ENCODE results near the gene MRPS34. TPM values are rescaled to one million over a fixed set of nuclear protein-coding genes. Genes with fewer than 3 reads are reported as not detected.
A peak's percentile ranks its signal among the peaks of the same experiment; 100 is the strongest.
"Not testable (repeated sequence)": the region's sequence is repeated elsewhere in the genome, so short reads cannot be mapped to it uniquely, and the experiment has no call there.

Gene MRPS34
- polyA plus RNA-seq (ENCODE audit: insufficient read length in 4 of 4): 10 to 100 TPM; 64.2 to 87.3 (median 66.9) TPM

DNA sequence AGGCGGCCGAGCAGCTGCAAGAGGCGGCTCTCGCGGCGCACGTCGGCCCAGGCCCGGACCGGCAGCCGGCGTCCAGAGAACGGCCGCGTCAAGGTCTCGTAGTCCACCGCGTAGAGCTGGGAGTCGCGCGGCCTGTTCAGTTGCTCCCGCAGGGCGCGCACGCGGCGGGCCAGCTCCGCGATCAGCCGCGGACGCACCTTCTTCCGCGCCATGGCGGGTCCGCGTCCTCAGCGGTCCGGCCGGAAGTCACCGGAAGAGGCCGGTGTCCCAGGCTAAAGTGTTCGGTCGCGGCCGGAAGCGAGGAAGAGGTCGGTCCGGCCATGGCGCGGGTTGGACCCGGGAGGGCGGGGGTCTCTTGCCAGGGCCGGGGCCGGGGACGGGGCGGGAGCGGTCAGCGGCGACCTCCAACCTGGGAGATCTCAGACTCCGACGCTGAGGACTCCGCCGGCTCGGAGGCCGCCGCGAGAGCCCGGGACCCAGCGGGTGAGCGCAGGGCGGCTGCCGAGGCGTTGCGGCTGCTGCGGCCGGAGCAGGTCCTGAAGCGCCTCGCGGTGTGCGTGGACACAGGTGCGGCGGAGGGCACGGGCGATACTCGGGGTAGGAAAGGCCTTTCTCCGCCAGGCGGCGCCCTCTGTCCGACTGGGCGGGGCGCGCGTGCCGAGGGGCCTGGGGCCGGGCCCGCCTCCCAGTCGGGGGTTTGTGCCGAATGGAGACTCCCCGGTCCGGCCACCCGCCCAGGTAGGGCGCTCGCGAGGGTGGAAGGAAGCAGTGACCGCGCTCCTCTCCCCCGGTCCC lies at the start of gene MRPS34:
MRPS34 (minus strand) TSS at position 227 of the 795 bp plus-strand sequence; CDS start at position 212, 15 bp downstream.
- DNase-seq (ENCODE audit: low read depth in 4 of 4, low spot score in 3 of 4): peak; percentile 77 to 80 (median 78)

DNA sequence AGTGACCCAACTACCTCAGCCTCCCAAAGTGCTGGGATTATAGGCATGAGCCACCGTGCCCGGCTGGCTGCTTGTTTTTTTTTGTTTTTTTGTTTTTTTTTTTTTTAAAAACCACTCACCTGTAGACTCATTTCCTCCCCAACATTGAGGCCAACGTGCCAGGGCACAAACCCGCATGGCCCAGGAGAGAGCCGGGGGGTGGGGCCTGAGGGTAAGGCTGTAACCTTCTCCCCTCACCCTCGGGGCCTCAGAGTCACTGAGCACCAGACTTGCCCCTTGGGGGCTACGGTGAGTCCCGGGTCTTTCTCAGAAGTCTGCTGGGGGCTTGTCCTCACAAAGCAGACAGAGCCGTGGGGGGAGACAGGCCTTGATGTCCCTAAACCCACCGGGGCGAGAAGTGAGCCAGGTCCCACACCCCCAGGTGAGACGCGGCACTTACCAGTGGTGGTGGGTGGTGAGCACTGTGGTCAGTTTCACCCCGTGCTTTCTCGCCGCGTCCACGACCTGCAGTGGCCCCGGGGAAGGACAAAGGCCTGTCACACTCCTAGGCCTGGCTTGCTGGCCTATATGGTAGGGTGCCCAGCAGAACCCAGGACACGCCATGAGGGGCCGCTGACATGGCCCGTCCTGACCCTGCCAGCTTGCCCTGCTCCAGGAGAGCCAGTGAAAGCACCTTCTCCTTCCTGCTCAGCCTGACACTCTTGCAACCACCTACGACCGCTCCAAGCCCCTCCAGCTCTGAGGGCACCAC lies 49.1 kb upstream of the MRPS34 start:
- no peak for DNase-seq (ENCODE audit: low read depth in 4 of 4, low spot score in 3 of 4)

DNA sequence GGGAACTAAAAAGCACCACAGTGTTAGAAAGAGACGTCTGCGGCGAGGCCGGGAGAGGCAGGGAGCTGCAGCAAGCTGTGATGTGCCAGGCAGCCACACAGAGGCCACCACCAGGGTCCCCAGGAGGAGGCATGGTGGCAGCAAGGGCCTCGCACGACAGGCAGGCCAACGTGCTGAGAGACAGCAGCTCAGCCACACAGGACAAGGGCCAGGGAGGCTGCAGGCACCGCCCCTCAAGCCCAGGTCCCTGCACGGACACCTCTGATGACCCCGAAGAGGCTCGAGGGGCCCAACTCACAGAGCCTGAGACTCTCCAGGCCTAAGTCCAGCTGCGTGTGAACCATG lies 48.0 kb upstream of the MRPS34 start:
- no peak for DNase-seq (ENCODE audit: low read depth in 4 of 4, low spot score in 3 of 4)

DNA sequence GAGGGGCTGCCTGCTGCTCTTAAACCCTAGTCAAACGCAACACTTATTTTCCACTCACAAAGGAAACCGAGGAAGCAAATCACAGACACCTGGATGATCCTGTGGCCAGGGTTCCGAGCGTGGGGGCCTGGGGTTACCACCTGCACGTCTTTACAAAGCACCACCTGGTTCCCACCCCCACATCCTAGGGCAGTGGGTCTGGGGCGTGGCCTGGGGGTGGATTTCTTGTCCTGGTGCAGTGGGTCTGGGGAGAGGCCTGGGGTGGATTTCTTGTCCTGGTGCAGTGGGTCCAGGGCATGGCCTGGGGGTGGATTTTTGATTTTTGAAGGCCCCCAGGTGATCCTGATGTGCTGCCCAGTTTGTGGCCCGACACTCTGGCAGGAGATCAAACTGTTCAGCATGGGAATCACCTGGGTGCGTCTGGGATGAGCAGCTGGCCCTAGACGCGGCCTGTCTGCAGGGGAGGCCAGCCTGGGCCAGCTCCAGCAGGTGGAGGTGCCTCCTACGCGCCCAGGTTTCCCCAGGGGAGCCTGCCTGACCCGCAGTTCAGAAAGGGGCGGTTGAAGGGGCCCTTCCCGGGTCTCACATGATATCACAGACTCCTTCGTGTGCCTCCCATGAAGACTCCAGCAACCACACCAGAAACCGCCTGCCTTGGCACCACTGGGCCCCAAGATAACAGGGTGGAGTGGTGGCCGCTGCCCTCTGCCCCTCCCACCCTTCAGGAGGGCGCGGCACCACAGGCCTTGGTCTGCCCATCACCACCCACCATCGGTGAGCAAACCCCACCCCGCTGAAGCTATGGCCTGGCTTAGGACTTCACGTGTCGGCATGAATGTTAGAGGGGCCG lies 47.4 kb upstream of the MRPS34 start:
- no peak for DNase-seq (ENCODE audit: low read depth in 4 of 4, low spot score in 3 of 4)

DNA sequence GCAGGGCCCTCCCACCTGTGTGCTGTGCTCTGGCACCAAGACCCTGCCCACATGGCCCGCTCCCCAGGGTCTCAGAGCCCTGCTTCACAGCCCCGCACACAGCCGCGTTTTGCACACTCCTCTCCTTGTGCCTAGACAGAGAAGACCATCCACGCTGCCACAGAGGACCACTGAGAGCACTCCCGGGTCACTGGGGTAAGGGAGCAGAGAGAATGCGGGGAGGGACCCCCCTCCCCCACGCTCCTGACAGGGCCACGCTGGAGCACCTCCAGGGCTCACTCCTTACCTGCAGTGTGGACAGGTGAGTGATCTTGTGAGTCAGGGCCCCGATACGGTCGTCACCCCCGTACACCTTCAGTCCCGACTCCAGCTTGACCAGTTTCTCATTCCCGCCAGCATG lies 46.7 kb upstream of the MRPS34 start:
- DNase-seq (ENCODE audit: low read depth in 4 of 4, low spot score in 3 of 4): no peak

DNA sequence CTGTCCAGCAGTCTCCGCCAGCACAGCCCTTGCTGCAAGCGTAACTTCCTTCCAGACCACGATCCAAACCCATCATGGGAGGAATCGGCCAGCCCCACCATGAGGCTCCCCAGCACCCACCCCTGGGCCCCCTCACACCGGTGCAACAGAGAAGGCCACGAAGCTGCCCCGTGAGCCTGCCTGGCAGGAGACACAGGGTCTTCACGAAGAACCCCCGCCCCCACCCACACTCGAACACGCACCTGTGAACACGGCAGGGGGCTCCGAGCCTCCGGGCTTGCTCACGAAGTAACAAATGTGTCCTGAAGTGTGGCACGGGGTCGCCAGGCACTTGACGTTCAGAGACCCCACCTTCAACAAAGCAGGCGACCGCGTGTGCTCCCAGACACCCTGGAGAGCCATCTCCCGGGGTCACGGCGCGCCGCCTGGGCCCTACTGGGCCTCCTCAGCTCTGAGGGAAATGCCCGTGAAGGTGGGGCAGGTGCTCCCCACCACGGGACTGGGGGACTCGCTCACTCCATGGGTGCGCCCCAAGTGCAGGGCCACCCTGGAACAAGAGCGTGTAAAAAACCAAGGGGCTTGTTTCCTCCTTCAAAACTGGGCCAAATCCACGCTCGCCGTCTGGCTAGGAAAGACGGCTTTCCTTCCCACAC lies 46.1 kb upstream of the MRPS34 start:
- no peak for DNase-seq (ENCODE audit: low read depth in 4 of 4, low spot score in 3 of 4)

DNA sequence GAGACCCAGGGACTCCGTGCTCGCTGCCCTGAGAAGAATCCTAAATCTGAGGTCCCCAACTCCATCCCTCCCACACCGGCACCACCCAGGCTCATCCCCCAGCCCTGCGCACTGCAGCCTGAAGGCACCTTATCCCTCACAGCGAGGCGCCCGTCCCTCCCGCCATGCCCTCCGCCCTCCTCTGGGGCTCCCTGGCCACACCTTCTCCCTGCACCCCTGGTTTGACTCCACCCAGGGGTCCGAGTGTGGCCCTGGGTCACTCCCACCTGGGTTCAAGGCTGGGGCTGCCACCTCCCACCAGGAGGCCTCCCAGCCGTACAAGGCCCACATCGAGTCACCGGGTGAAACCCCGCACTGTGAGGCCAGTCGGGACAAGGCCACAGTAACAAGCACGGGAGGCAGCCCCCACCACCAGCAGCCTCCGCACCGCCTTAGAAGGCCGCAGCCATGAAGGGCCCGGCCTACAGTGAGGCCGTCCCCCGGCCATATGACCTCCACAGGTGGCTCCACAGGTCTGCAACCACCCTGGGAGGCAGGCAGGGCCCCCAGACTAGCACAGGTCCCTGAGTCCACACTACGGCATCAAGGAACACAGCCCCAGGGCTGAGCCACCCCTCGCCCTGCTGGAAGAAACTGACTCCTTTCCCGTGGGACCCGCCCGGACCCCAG lies 45.4 kb upstream of the MRPS34 start:
- DNase-seq (ENCODE audit: low read depth in 4 of 4, low spot score in 3 of 4): no peak

DNA sequence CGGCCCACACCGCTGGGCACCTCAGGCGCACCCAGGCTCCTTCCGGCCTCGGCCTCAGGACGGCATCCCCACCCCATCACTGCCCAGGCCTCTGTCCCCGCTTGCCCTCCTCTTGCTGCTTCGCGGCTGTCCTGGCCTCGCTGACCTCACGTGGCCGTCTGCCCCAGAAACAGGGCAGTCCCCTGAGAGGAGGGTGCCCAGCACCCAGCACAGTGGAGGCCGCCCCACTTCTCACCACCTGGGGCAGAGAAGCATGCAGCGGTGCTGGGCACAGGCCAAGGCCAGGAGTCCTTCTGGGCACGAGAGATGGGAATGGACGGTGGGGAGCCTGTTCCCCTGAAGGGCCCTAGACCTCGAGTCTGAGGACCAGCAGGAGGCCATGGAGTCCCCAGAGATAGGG lies 44.8 kb upstream of the MRPS34 start:
- no peak for DNase-seq (ENCODE audit: low read depth in 4 of 4, low spot score in 3 of 4)

DNA sequence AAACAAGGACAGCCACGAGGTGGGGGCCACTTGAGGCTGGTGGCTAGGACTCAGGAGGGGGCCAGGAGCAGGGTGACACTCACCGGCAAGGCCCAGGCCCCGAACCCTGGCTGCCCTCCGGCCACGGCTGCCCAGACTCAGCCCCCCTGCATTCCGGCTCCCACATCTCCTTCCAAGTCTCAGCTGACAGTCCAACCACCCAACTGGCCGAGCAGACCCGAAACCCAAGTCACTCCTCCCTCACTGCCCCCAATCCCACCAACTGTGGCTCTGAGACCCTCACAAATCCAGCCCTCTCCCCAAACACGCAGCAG lies 44.3 kb upstream of the MRPS34 start:
- DNase-seq (ENCODE audit: low read depth in 4 of 4, low spot score in 3 of 4): no peak

DNA sequence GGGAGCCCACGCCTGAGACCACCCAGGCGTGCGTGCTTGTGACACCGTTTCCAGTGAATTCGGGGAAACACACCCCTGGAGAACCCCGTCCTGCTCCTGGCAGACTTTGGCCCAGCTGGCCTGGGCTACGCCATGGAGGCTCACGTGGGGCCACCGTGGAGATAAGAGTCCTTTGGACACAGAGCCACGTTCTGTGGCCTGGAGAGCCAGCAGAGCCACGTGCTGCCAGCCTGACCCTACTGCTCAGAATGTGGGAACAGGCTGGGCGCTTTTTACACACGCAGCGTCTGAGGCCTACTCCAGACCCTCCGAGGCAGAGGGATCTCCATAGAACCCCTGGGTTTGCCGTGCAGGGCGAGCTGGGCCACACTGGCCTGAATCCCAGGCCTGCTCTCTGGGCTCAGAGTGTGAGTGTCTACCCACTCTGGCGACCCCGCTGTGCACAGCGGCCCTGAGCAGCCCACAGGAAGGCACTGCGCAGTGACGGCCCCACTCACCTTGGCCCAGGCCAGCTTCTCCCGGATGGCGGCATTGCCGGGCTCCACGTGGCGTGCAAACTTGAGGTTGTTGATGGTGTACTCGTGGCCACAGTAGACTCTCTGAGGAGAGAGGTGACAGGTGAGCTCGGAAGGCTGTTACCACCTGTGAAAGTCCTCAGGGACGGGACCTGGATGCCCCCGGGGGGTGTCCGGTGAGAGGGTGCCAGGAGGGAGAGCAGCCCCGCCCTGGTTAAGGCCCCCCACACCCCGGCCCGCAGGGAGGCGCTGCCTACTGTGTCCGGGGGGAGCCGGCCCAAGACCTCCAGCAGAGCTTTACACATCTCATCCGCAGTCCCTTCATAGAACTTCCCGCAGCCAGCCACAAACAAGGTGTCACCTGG lies 43.7 kb upstream of the MRPS34 start:
- DNase-seq (ENCODE audit: low read depth in 4 of 4, low spot score in 3 of 4): no peak

DNA sequence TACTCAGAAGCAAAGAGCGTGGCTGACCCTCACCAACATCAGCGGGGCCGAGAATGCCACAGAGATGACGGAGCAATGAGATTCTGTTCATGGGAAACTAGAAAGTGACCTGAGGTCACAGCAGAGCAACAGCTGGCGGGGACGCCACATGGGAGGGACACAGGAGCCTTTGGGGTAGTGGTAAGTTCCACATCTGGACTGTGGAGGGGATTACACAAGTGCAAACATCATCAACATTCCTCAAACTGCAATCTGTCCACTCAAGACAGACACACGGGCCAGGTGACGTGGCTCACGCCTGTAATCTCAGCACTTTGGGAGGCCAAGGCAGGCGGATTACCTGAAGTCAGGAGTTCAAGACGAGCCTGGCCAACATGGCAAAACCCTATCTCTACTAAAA lies 42.5 kb upstream of the MRPS34 start:
- DNase-seq (ENCODE audit: low read depth in 4 of 4, low spot score in 3 of 4): no peak

DNA sequence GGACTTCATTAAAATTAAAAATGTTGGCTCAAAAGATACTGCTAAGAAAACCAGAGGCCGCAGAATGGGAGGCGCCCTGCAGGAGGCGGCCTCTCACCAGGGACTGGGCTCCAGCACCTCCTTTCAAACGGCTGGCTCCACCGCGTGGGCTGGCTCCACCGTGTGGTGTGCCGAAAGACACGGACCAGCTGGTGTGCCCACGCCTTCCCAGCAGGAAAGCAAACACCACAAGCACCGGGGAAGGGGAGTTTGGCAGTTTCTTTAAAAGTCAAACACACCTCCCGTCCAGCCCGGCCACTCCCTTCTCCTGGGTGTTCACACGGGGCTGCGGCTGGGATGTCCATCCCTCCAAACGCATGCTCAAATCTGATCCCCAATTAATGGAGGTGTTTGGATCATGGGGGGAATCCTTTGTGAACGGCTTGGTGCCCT lies 39.8 kb upstream of the MRPS34 start:
- peak in 2 of 4 donors; percentile 35 to 46 for DNase-seq (ENCODE audit: low read depth in 4 of 4, low spot score in 3 of 4)

DNA sequence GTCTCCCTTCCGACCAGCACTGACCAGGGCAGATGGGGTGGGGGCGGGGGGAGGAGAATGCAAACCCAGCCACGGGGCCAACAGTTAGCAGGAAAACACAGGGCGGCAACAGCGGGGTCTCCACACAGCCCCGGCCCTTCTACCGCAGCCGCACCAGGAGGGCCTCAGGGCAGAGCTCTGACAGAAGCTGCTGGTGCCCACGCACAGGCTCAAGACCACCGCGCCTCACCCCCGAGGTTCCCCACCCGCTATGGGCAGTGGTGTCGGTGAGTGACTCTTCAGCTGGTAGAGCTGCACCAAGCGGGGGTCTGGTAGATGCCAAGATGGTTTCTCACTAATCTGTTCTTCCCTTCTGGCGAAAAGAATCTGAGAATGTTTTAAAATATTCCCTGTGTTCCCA lies 37.6 kb upstream of the MRPS34 start:
- no peak for DNase-seq (ENCODE audit: low read depth in 4 of 4, low spot score in 3 of 4)

DNA sequence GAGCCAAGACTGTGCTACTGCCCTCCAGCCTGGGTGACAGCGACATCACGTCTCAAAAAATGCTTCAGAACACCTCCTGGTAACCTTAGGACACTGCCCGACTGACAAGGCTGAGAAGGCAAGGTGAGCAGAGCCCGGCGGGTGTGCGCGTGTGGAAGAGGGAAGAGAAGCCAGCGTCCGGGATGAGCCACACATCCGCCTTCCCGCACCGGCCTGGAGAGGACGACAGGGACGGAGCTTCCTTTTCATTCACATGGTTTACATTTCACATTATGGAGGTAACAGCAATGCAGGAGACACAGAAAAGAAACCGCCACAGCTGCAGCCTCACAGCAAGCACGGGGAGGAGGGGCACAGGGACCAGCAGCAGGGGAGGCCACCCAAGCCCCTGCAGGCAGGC lies 37.2 kb upstream of the MRPS34 start:
- DNase-seq (ENCODE audit: low read depth in 4 of 4, low spot score in 3 of 4): no peak

DNA sequence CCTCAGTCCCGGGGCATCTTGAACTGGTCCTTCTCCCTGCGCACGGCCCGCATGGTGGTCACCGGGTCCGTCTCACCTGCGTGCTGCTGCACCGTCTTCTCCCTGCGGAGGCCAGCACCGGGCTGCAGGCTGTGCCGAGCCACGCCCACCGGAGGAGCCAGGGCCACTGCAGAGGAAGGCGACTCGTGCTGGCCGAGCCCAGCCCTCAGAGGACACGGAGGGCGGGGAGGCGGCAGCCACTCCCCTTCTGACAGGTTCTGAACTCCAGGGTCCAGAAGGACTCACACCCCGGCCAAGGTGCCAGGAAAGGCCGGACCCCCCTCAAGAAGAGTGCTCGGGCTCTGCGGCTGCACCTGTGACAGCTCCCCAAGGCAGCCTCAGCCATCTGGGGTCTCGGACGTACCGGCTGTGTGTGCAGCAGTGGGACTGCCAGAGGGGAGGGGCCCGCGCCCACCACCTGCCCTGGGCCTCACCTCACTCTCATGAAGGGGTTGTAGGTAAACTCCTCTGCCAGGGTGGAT lies 36.4 kb upstream of the MRPS34 start:
- DNase-seq (ENCODE audit: low read depth in 4 of 4, low spot score in 3 of 4): no peak

DNA sequence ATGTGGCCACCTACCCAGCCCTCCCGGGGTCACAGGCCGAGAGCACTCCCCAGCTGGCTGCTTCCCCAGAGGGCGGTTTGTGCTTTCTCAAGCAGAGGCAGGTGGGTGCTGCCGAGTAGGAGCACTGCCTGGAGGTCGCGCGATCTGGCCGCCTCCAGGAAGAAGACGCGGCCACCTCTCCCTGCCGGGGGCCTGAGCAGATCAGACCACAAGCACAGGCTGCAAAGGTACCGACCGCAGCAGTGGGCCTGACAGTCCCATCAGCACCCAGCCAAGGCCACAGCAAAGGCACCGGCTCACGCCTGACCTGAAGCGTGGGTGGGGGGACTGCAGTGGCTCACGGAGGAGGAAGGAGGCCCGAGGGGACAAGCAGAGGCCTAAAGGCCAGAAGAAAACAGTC lies 35.8 kb upstream of the MRPS34 start:
- DNase-seq (ENCODE audit: low read depth in 4 of 4, low spot score in 3 of 4): no peak

DNA sequence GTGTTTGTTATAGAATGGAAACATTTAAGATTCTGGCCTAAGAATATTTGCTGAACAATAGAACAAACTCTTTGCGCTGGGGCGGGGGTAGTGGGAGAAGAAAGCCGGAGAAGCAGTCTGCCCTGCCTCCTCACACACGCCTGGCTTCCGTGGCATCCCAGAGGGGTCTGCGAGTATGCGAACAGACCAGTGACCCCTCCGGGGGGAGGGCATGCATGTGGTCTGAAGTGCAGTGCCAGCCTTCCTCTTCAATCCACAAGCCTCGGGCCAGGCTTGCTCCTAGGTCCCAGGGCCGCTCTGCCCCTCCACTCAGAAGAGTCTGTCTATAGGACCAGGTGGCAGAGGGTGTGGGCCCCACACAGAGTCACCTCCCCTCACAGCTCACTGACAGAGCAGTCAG lies 34.7 kb upstream of the MRPS34 start:
- DNase-seq (ENCODE audit: low read depth in 4 of 4, low spot score in 3 of 4): no peak

DNA sequence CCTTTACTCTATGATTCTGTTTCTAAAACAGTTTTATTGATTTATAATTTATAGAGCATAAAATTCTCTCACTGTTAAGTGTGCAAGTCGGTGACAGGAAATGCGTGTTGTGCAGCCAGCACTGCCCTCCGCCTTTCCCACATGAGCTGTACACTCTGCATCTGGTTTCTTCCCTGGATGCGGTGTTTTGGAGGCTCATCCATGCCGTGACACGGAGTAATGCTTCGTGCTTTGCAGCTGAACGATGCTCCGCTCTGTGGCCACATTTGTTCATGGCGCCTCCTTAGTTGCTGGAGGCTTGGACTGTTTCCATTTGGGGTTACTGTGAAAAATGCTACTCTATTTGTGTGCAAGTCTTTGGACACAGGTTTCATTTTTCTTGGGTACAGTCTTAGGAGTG lies 27.8 kb upstream of the MRPS34 start:
- no peak for DNase-seq (ENCODE audit: low read depth in 4 of 4, low spot score in 3 of 4)

DNA sequence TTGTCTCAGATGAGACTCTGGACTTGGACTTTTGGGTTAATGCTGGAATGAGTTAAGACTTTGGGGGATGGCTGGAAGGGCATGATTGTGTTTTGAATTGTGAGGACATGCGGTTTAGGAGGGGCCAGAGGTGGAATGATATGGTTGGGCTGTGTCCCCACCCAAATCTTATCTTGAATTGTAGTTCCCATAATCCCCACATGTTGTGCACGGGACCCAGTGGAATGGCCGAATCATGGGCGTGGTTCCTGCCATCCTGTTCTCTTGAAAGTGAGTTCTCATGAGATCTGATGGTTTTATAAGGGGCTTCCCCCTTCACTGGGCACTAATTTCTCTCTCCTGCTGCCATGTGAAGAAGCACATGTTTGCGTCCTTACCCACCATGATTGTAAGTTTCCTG lies 26.3 kb upstream of the MRPS34 start:
- not testable (repeated sequence) for DNase-seq (ENCODE audit: low read depth in 4 of 4, low spot score in 3 of 4)
